Gastroesophageal sphincter (tissue), 4 donors: ENCODE measurements around the gene B4GALT3. TPM values are rescaled to one million over a fixed set of nuclear protein-coding genes. Genes with fewer than 3 reads are reported as not detected.

Experiments
- ATAC-seq: fragments of 150-250 bp; one replicate; pipeline ENCODE4 v1.9.1; 2016; ENCODE audit warnings: mild to moderate bottlenecking, moderate library complexity
- H3K27ac ChIP-seq, 4 donors: fragments of 200-600 bp; sonication (generic) in 3 of 4; 1 replicate in 3 of 4; 2 replicates in 1 of 4; pipeline ENCODE4 v1.5.1; 2016 to 2019
- H3K27me3 ChIP-seq: fragments of 200-600 bp; sonication (generic); one replicate; pipeline ENCODE4 v1.5.1; 2019
- H3K36me3 ChIP-seq, 2 donors: fragments of 200-600 bp; sonication (generic); one replicate each; pipeline ENCODE4 v1.5.1; 2019; ENCODE audit warnings: control low read depth in 1 of 2
- H3K4me1 ChIP-seq, 3 donors: fragments of 200-600 bp; sonication (generic); 1 replicate in 2 of 3; 2 replicates in 1 of 3; pipeline ENCODE4 v1.5.1; 2016 to 2019; ENCODE audit warnings: control low read depth in 2 of 3
- H3K4me3 ChIP-seq, 2 donors: fragments of 200-600 bp; sonication (generic); one replicate each; pipeline ENCODE4 v1.5.1; 2019; ENCODE audit warnings: mild to moderate bottlenecking in 1 of 2, moderate library complexity in 1 of 2
- H3K9me3 ChIP-seq, 3 donors: fragments of 200-600 bp; sonication (generic); one replicate each; pipeline ENCODE4 v1.5.1; 2017 to 2019; ENCODE audit warnings: control low read depth in 2 of 3
- EP300 ChIP-seq: sonication (generic); formaldehyde crosslinking; IDR thresholded peaks from one replicate; pipeline ENCODE4 v1.6.1; 2017; ENCODE audit warnings: antibody characterized with exemption, mild to moderate bottlenecking
- POLR2A ChIP-seq, 2 donors: fragments of 450-650 bp; IDR thresholded peaks; one replicate each; pipeline ENCODE4 v1.6.1; 2017; ENCODE audit warnings: antibody characterized with exemption in 2 of 2, mild to moderate bottlenecking in 2 of 2, moderate library complexity in 1 of 2
- POLR2AphosphoS5 ChIP-seq: sonication (generic); formaldehyde crosslinking; IDR thresholded peaks from one replicate; pipeline ENCODE4 v1.6.1; 2017; ENCODE audit warnings: antibody characterized with exemption
- WGBS, 2 donors: methylation state at CpG; one replicate each; pipeline ENCODE4 v1.1.5; 2018; ENCODE audit warnings: low coverage in 1 of 2; 5-methylcytosine and 5-hydroxymethylcytosine counted together
- total RNA-seq, 4 donors: library from RNA; depleted of rRNA; stranded (reverse); fragments of >200 nt; gene quantifications; one replicate each; pipeline ENCODE4 v1.1.0, GENCODE V29; 2016
- TF ChIP-seq, protein P1 (sequence below), 4 experiments: fragments of 200-600 bp in 2 of 4; fragments of 450-650 bp in 2 of 4; sonication (generic) in 1 of 4; IDR thresholded peaks; one replicate each; pipeline ENCODE4 v1.5.1; 2017 to 2019; ENCODE audit warnings: antibody characterized with exemption in 4 of 4, mild to moderate bottlenecking in 2 of 4, moderate library complexity in 2 of 4

Gene B4GALT3
- total RNA-seq, 4 donors from 2014 or later, result 14.8 to 26.4 (median 19.5) TPM

DNA sequence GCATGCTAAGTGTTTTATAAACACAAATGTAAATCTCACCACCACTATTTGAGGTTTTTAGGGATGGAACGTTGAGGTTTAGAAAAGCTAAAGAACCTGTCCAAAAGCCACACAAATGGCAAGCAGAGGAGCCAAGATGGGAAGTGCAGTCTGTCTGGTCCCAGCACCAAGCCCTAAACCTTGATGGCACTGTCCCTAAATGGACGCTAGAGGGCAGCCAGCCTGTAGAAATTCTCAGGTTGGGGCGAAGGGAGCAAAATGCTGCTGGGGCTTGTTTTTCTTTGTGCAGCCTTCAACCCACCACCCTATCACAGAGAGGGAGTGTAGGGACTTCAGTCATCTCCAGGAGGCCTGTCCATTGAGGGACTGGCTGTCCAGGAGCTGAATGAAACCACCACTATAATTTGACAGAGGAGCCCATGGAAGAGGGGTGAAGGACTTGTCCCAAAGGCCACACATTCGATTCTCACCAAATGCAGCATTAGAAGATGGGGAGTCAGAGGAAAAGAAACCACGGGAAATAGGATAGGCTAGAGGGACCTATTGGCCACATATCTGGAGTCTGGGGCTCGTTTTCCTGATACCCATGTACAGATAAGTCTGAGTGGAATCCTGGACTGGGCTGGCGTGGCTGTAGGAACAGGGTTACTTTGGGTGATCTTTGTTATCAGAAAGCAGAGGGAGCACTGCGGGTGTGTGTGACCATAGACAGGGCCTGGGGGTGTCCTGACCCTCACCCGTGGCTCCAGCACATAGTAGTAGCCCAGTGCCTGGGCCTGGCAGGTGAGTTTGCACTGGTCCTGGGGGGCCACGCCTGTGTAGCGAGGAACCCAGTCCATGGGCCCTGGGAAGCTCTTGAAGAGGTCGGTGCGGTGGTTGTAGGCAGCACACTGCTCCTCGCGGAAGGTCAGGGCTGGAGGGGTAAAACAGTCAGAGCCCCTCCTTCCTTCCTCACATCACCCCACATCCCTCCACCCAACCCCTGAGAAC is 15.5 kb upstream of the B4GALT3 start:
- Histone ChIP-seq H3K27me3 (peaks cover 4% of the 10 kb centered on the region), H3K36me3 (peaks cover 0 to 19% of the 10 kb centered on the region in 2 donors), H3K4me1 (peaks cover 0 to 59% (median 14%) of the 10 kb centered on the region in 3 donors), H3K9me3 (no peaks in the 10 kb centered on the region), H3K4me3 (no peak overlapping the region), H3K27ac (peak overlapping the region in 2 of 4 donors; percentile 1 to 32)
- 16 to 36% methylated on average over 5 to 6 of the region's 15 CpGs for WGBS, 2 donors
- TF ChIP-seq POLR2A (IDR thresholded peaks at IDR 0.05), result peak in 1 of 2 donors; percentile 10
- peak; percentile 37 for TF ChIP-seq POLR2AphosphoS5
- TF ChIP-seq EP300, result no peak
- TF ChIP-seq, protein P1, sequence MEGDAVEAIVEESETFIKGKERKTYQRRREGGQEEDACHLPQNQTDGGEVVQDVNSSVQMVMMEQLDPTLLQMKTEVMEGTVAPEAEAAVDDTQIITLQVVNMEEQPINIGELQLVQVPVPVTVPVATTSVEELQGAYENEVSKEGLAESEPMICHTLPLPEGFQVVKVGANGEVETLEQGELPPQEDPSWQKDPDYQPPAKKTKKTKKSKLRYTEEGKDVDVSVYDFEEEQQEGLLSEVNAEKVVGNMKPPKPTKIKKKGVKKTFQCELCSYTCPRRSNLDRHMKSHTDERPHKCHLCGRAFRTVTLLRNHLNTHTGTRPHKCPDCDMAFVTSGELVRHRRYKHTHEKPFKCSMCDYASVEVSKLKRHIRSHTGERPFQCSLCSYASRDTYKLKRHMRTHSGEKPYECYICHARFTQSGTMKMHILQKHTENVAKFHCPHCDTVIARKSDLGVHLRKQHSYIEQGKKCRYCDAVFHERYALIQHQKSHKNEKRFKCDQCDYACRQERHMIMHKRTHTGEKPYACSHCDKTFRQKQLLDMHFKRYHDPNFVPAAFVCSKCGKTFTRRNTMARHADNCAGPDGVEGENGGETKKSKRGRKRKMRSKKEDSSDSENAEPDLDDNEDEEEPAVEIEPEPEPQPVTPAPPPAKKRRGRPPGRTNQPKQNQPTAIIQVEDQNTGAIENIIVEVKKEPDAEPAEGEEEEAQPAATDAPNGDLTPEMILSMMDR (IDR thresholded peaks at IDR 0.05), result peak in 3 of 4 experiments; percentile 73 to 86 (median 79)
- ATAC-seq, result peak; percentile 69

DNA sequence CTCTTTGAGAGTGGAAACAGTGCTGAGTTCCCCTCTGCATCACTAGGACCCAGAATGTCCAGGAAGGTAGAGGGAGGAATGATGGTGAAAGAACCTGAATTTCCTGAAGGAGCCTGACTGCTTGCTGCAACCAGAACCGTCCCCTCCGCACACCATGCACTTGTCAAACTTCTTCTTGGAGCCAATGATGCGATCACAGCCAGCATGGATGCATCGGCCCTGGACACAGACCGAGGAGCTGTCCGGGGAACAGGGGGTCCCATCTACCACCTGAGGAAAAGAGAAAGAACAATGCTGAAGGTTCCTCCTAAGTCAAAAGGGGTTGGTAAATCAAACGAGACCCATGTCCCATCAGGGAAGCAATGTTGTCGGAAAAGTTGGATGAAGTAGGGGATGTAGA is 14.7 kb upstream of the B4GALT3 start:
- no peak for ATAC-seq
- peaks cover 0 to 19% of the 10 kb centered on the region in 2 donors for H3K36me3 ChIP-seq
- H3K4me1 ChIP-seq, result peaks cover 0 to 51% (median 11%) of the 10 kb centered on the region in 3 donors

DNA sequence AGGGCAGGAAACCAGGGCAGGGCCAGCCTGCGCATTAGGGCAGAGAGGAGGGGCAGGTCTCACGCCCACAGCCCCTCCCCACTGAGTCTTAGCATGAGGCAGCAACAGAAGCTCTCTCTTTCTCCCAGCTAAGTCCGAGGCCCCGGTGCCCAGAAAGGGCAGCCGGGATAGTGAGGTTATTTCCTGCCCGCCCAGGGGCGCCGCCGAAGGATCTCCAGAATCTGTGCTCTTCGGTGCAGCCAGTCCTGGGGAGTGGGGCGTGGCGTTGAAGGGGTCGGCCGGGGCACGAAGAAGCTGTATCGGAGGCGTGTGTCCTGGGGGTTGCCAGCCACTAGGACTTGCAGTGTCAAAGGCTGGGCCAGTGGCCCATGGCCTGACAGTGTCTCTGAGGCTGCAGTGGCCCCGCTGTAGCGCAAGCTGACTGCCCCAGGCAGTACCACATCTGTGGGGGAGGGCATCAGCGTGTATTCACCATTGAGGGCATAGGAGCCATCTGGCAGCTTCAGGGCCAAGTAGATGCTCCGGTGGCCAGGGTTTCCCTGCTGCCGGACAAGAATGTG is 13.7 kb upstream of the B4GALT3 start:
- H3K4me3 ChIP-seq, result no peak overlapping the region
- no peak for ATAC-seq
- peaks cover 4% of the 10 kb centered on the region for H3K27me3 ChIP-seq
- TF ChIP-seq, protein P1 (IDR thresholded peaks at IDR 0.05), result no peak
- TF ChIP-seq POLR2A (IDR thresholded peaks at IDR 0.05), result no peak
- TF ChIP-seq EP300, result no peak
- TF ChIP-seq POLR2AphosphoS5, result no peak
- H3K27ac ChIP-seq, result no peak overlapping the region
- peaks cover 0 to 19% of the 10 kb centered on the region in 2 donors for H3K36me3 ChIP-seq
- H3K4me1 ChIP-seq, result peaks cover 0 to 42% (median 5%) of the 10 kb centered on the region in 3 donors
- no peaks in the 10 kb centered on the region for H3K9me3 ChIP-seq
- 77% methylated on average over 4 of the region's 22 CpGs; no CpG with 5 or more reads in 1 of the 2 donors for WGBS, 2 donors

More for the DNA sequence above, 14.7 kb upstream of the B4GALT3 start:
- Histone ChIP-seq H3K27me3 (peaks cover 4% of the 10 kb centered on the region), H3K9me3 (no peaks in the 10 kb centered on the region), H3K27ac (no peak overlapping the region), H3K4me3 (no peak overlapping the region)
- TF ChIP-seq POLR2A (IDR thresholded peaks at IDR 0.05) (no peak), EP300 (no peak), POLR2AphosphoS5 (no peak)
- TF ChIP-seq, protein P1 (IDR thresholded peaks at IDR 0.05), result no peak
- 48 to 70% methylated on average over 5 to 7 of the region's 8 CpGs for WGBS, 2 donors

DNA sequence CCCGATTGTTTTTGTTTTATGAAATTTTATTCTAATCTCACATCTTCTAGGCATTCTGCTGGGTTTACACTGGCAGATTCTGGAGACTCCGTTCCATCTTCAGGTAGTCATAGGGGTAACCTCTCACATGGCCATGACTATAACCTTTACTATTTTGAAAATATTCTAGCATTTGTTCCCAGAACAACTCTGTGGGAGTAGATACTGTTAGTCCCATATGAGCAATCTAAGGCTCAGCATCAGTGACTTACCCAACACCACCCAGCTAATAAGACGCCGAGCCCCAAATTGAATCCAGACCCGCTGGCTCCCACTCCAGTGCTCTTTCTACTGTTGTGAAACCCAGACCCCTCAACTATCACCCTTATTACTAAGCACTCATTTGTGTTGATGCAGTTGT is 11.7 kb upstream of the B4GALT3 start:
- 78 to 88% methylated on average over 4 to 5 of the region's 5 CpGs for WGBS, 2 donors
- TF ChIP-seq EP300 (no peak), POLR2A (IDR thresholded peaks at IDR 0.05) (no peak), POLR2AphosphoS5 (no peak)
- TF ChIP-seq, protein P1 (IDR thresholded peaks at IDR 0.05), result no peak
- H3K4me3 ChIP-seq, result no peak overlapping the region
- no peaks in the 10 kb centered on the region for H3K9me3 ChIP-seq
- H3K27me3 ChIP-seq, result peaks cover 4% of the 10 kb centered on the region
- ATAC-seq, result no peak
- H3K4me1 ChIP-seq, result peaks cover 0 to 36% (median 5%) of the 10 kb centered on the region in 3 donors
- no peak overlapping the region for H3K27ac ChIP-seq
- H3K36me3 ChIP-seq, result peaks cover 0 to 16% of the 10 kb centered on the region in 2 donors
